H54 (cell line): ENCODE measurements around the gene GET4.
"Not testable (repeated sequence)": the region's sequence is repeated elsewhere in the genome, so short reads cannot be mapped to it uniquely, and the experiment has no call there.

Experiments
- DNase-seq: peaks from one replicate; pipeline ENCODE4 v3.0.0; 2011; ENCODE audit warnings: low spot score, mixed read lengths; ENCODE audit not compliant: insufficient read length
- FAIRE-seq: peaks from 3 replicates; lab custom pipeline; 2011; peaks lifted over from hg19 to GRCh38; lab: Jason Lieb, UNC
- POLR2A ChIP-seq: IDR thresholded peaks from 2 replicates; pipeline ENCODE4 v1.6.1; 2011; ENCODE audit warnings: low read depth, mild to moderate bottlenecking, low read length

GET4 gene

GRCh38 chr7:840001-840600, 36.3 kb upstream of the GET4 start:
- FAIRE-seq (no peak), DNase-seq (no peak)
- no peak for TF ChIP-seq POLR2A

GRCh38 chr7:841943-842342, 34.4 kb upstream of the GET4 start:
- DNase-seq (no peak), FAIRE-seq (no peak)
- TF ChIP-seq POLR2A: no peak

- no peak for DNase-seq
- FAIRE-seq: no peak
- TF ChIP-seq POLR2A: no peak
These were observed 33.8 kb upstream of the GET4 start for GRCh38 chr7:842431-843031.

- FAIRE-seq: no peak
These were observed 33.1 kb upstream of the GET4 start for GRCh38 chr7:843230-843629.

GRCh38 chr7:844043-844442, 32.3 kb upstream of the GET4 start:
- DNase-seq: no peak
- no peak for TF ChIP-seq POLR2A

More at GRCh38 chr7:843230-843629, 33.1 kb upstream of the GET4 start:
- no peak for TF ChIP-seq POLR2A
- no peak for DNase-seq

GRCh38 chr7:844514-844913, 31.8 kb upstream of the GET4 start:
- no peak for DNase-seq
- FAIRE-seq: no peak
- no peak for TF ChIP-seq POLR2A

More at GRCh38 chr7:844043-844442, 32.3 kb upstream of the GET4 start:
- no peak for FAIRE-seq

GRCh38 chr7:845091-845490, 31.3 kb upstream of the GET4 start:
- DNase-seq: no peak
- no peak for FAIRE-seq
- TF ChIP-seq POLR2A: no peak

- TF ChIP-seq POLR2A: no peak
- no peak for DNase-seq
- no peak for FAIRE-seq
These were observed 30.6 kb upstream of the GET4 start for GRCh38 chr7:845731-846130.

GRCh38 chr7:846958-847650, 29.2 kb upstream of the GET4 start:
- DNase-seq, FAIRE-seq: not testable (repeated sequence)

- not testable (repeated sequence) for DNase-seq, FAIRE-seq
These were observed 28.6 kb upstream of the GET4 start for GRCh38 chr7:847728-848127.

GRCh38 chr7:849145-849544, 27.2 kb upstream of the GET4 start:
- FAIRE-seq (no peak), DNase-seq (no peak)
- TF ChIP-seq POLR2A: no peak

GRCh38 chr7:849781-850180, 26.6 kb upstream of the GET4 start:
- FAIRE-seq (no peak), DNase-seq (no peak)
- no peak for TF ChIP-seq POLR2A

- TF ChIP-seq POLR2A: no peak
- no peak for FAIRE-seq
- DNase-seq: no peak
These were observed 25.1 kb upstream of the GET4 start for GRCh38 chr7:851204-851603.

- TF ChIP-seq POLR2A: no peak
- no peak for FAIRE-seq
- DNase-seq: no peak
These were observed 22.8 kb upstream of the GET4 start for GRCh38 chr7:853366-854117.
